ENCODE data around the gene AK3. TPM values are rescaled to one million over a fixed set of nuclear protein-coding genes. Genes with fewer than 3 reads are reported as not detected.

AK3 gene
- polyA plus RNA-seq, 3 donors: 3.7 to 14.5 (median 13.8) TPM

DNA sequence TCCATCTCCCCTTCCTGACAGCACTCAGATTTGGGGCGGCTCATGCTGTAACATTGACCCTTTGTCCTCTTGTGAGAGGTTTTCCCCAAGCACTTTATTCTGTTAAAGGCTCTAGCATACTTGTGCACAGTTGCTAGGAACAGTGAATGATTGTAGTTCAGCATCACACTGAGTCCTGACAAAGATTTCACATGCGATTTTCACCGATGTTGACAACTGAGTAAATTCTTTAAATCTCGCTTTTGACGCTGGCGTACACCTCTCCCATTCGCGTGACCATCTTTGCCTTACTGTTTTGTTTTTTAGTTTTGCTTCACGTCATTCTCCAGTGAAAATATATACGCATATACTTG, 60.9 kb downstream of the AK3 start:
- H2AFZ ChIP-seq (ENCODE audit: insufficient read depth, low read depth, low read length, poor library complexity, severe bottlenecking): peak overlapping the region; percentile 90
- Mint-ChIP-seq H3K4me1 (peaks cover 3% of the 10 kb centered on the region), H3K9me3 (no peaks in the 10 kb centered on the region), H3K27ac (no peak overlapping the region), H3K27me3 (ENCODE audit: low read depth in 3 of 3) (peaks cover 0 to 9% (median 1%) of the 10 kb centered on the region in 3 donors), H3K36me3 (peaks cover 10 to 12% of the 10 kb centered on the region in 2 donors), H3K4me3 (no peak overlapping the region)
- peaks cover 21 to 28% of the 10 kb centered on the region in 2 donors for H3K4me1 ChIP-seq (ENCODE audit: control insufficient read depth in 1 of 2, insufficient read depth in 2 of 2, low read length in 2 of 2)
- peaks cover 35% of the 10 kb centered on the region for H3K79me2 ChIP-seq (ENCODE audit: insufficient read depth, low read length)
- 6% methylated on average over 3 of the region's 10 CpGs for WGBS (ENCODE audit: insufficient coverage)
- peak overlapping the region; percentile 91 for H3K4me2 ChIP-seq (replicated peaks; ENCODE audit: extremely low read depth, low read length, poor library complexity, severe bottlenecking)
- TF ChIP-seq, protein P1, sequence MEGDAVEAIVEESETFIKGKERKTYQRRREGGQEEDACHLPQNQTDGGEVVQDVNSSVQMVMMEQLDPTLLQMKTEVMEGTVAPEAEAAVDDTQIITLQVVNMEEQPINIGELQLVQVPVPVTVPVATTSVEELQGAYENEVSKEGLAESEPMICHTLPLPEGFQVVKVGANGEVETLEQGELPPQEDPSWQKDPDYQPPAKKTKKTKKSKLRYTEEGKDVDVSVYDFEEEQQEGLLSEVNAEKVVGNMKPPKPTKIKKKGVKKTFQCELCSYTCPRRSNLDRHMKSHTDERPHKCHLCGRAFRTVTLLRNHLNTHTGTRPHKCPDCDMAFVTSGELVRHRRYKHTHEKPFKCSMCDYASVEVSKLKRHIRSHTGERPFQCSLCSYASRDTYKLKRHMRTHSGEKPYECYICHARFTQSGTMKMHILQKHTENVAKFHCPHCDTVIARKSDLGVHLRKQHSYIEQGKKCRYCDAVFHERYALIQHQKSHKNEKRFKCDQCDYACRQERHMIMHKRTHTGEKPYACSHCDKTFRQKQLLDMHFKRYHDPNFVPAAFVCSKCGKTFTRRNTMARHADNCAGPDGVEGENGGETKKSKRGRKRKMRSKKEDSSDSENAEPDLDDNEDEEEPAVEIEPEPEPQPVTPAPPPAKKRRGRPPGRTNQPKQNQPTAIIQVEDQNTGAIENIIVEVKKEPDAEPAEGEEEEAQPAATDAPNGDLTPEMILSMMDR (IDR thresholded peaks at IDR 0.05): no peak
- H3K4me3 ChIP-seq (replicated peaks in 1 of 3; ENCODE audit: low read depth in 2 of 3, low read length in 3 of 3): peak overlapping the region; percentile 66 to 80 (median 79)
- peaks cover 6 to 7% of the 10 kb centered on the region in 2 donors for H3K36me3 ChIP-seq (replicated peaks in 1 of 2; ENCODE audit: control insufficient read depth in 1 of 2, insufficient read depth in 2 of 2, low read length in 2 of 2)
- no peaks in the 10 kb centered on the region for H4K20me1 ChIP-seq (ENCODE audit: insufficient read depth, low read length)
- intact Hi-C loops (cut with micrococcal nuclease): loop anchor here in 1 of 2 donors (5.0 kb wide), 1 partner anchor 112 kb away; the partner anchor contains the start of gene RCL1
- H3K9me3 ChIP-seq (replicated peaks in 1 of 2; ENCODE audit: control insufficient read depth in 1 of 2, insufficient read depth in 1 of 2, low read length in 2 of 2): no peaks in the 10 kb centered on the region
- H3K9ac ChIP-seq (ENCODE audit: insufficient read depth, low read length, poor library complexity, severe bottlenecking): peak overlapping the region; percentile 86
- DNase-seq: no peak
- no peaks in the 10 kb centered on the region for H3K27me3 ChIP-seq (ENCODE audit: control insufficient read depth in 2 of 2, insufficient read depth in 2 of 2, low read length in 2 of 2)
- H3K27ac ChIP-seq (ENCODE audit: low read depth in 1 of 2, low read length in 2 of 2): peak overlapping the region; percentile 90 to 95

DNA sequence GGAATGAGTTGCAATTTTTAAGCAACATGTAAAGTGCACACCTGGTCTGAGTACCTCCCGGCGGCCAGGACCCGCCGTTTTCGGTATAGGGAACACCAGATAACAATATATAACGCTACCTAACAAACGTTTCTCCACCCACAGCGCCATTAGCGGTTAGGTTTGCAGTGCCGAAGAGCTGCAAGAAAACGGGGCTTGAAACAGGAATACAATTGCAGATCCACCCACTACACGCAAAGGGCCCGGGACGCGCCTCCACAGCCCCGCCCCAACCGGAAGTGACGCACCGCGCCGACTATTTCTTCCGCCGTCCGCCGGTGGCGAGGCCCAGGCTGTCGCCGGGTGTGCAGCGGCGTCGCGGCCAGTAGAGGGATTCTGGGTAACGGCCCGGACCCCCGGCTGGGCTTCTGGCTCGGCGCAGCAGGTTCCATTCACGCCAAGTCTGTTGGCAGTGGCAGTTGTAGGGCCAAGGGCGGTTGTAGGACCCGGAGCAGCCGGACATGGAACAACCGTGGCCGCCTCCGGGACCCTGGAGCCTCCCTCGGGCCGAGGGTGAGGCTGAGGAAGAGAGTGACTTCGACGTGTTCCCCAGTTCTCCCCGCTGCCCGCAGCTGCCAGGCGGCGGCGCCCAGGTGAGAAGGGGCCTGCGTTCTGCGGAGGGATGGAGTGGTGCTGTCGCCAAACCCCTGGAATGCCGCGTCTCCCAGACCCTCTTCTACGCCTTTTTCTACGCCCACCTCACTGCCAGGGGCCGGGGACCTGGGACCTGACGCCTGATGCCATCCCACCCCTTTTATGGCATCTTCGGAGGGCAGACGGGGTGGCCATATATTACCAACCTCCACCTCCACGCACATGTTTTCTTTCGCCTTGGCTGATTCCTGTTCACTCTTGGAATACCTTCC, 61.5 kb downstream of the AK3 start, which contains the start of gene CDC37L1:
Gene CDC37L1, plus strand, starts transcription at position 302 of the 905 bp plus-strand sequence. Its CDS starts 199 bp downstream, at position 501.
- Histone ChIP-seq H3K4me3 (replicated peaks in 1 of 3; ENCODE audit: low read depth in 2 of 3, low read length in 3 of 3) (peak within 1 kb of the TSS; percentile 66 to 80 (median 79)), H3K4me2 (replicated peaks; ENCODE audit: extremely low read depth, low read length, poor library complexity, severe bottlenecking) (peak within 1 kb of the TSS; percentile 91), H2AFZ (ENCODE audit: insufficient read depth, low read depth, low read length, poor library complexity, severe bottlenecking) (peak within 1 kb of the TSS; percentile 90), H4K20me1 (ENCODE audit: insufficient read depth, low read length) (no peaks in the 10 kb centered on the region), H3K9me3 (replicated peaks in 1 of 2; ENCODE audit: control insufficient read depth in 1 of 2, insufficient read depth in 1 of 2, low read length in 2 of 2) (no peaks in the 10 kb centered on the region), H3K27ac (ENCODE audit: low read depth in 1 of 2, low read length in 2 of 2) (peak within 1 kb of the TSS; percentile 90 to 95), H3K79me2 (ENCODE audit: insufficient read depth, low read length) (peaks cover 35% of the 10 kb centered on the region), H3K4me1 (ENCODE audit: control insufficient read depth in 1 of 2, insufficient read depth in 2 of 2, low read length in 2 of 2) (peaks cover 21 to 28% of the 10 kb centered on the region in 2 donors), H3K9ac (ENCODE audit: insufficient read depth, low read length, poor library complexity, severe bottlenecking) (peak within 1 kb of the TSS; percentile 86), H3K36me3 (replicated peaks in 1 of 2; ENCODE audit: control insufficient read depth in 1 of 2, insufficient read depth in 2 of 2, low read length in 2 of 2) (peaks cover 0 to 1% of the 10 kb centered on the region in 2 donors), H3K27me3 (ENCODE audit: control insufficient read depth in 2 of 2, insufficient read depth in 2 of 2, low read length in 2 of 2) (no peaks in the 10 kb centered on the region)
- DNase-seq: peak; percentile 93 to 96 (median 96)
- no peak within 1 kb of the TSS for H3K27ac Mint-ChIP-seq
- no peak within 1 kb of the TSS for H3K4me3 Mint-ChIP-seq
- H3K27me3 Mint-ChIP-seq (ENCODE audit: low read depth in 3 of 3): peaks cover 0 to 9% (median 1%) of the 10 kb centered on the region in 3 donors
- H3K36me3 Mint-ChIP-seq: peaks cover 5 to 7% of the 10 kb centered on the region in 2 donors
- WGBS (ENCODE audit: insufficient coverage): under 1% methylated on average over 57 of the region's 66 CpGs
- no peaks in the 10 kb centered on the region for H3K9me3 Mint-ChIP-seq
- intact Hi-C loops (cut with micrococcal nuclease): loop anchor here (5.0 to 10.0 kb wide), 4 partner anchors 65 to 305 kb away; partner anchors contain the start of genes RCL1 (in 2 of the 2), AK3 (in 1 of the 2) and JAK2 (in 1 of the 2)
- peaks cover 3% of the 10 kb centered on the region for H3K4me1 Mint-ChIP-seq
- TF ChIP-seq, protein P1 (IDR thresholded peaks at IDR 0.05): peak; percentile 81
